NCI-H1105 (cell line): Measurements from ENCODE around the gene ZNF865.
"Not testable (repeated sequence)": the region's sequence is repeated elsewhere in the genome, so short reads cannot be mapped to it uniquely, and the experiment has no call there.

Experiments
- DNase-seq: peaks from one replicate; lab custom pipeline; 2025; lab: John Stamatoyannopoulos, UW

ZNF865 gene

GRCh38 chr19:55605637-55606470 lies at the start of gene ZNF865:
TSS of gene ZNF865 (plus strand) at chr19:55605647. CDS start at chr19:55613619, 7,972 bp downstream.
- DNase-seq, result peak; percentile 42

- DNase-seq, result no peak
These were observed 45.8 kb upstream of the ZNF865 start for GRCh38 chr19:55559684-55560083.

- DNase-seq, result no peak
These were observed 42.2 kb upstream of the ZNF865 start for GRCh38 chr19:55563261-55563690.

- DNase-seq, result no peak
These were observed 38.6 kb upstream of the ZNF865 start for GRCh38 chr19:55566823-55567222.

- DNase-seq, result no peak
These were observed 37.6 kb upstream of the ZNF865 start for GRCh38 chr19:55567708-55568328.

- DNase-seq, result not testable (repeated sequence)
These were observed 36.0 kb upstream of the ZNF865 start for GRCh38 chr19:55569477-55569876.

- not testable (repeated sequence) for DNase-seq
These were observed 31.5 kb upstream of the ZNF865 start for GRCh38 chr19:55573929-55574328.

GRCh38 chr19:55576746-55577145 lies 28.7 kb upstream of the ZNF865 start:
- DNase-seq, result no peak

- DNase-seq, result no peak
These were observed 27.3 kb upstream of the ZNF865 start for GRCh38 chr19:55578031-55578760.

GRCh38 chr19:55578761-55579747 lies 26.4 kb upstream of the ZNF865 start:
- DNase-seq, result no peak

- DNase-seq, result no peak
These were observed 25.5 kb upstream of the ZNF865 start for GRCh38 chr19:55579766-55580621.

- peak; percentile 94 for DNase-seq
These were observed 24.8 kb upstream of the ZNF865 start, which contains the start of gene ZNF579 for GRCh38 chr19:55580628-55581144. TSS of gene ZNF579 (minus strand) at chr19:55580848. CDS start at chr19:55579639, 1,209 bp downstream.

- no peak for DNase-seq
These were observed 24.2 kb upstream of the ZNF865 start for GRCh38 chr19:55581145-55581822.

- DNase-seq, result no peak
These were observed 23.6 kb upstream of the ZNF865 start for GRCh38 chr19:55581823-55582223.

- DNase-seq, result not testable (repeated sequence)
These were observed 23.2 kb upstream of the ZNF865 start for GRCh38 chr19:55582284-55582683.

GRCh38 chr19:55583897-55584296 lies 21.6 kb upstream of the ZNF865 start:
- DNase-seq, result not testable (repeated sequence)

- DNase-seq, result no peak
These were observed 20.6 kb upstream of the ZNF865 start for GRCh38 chr19:55584871-55585270.

GRCh38 chr19:55585658-55586339 lies 19.6 kb upstream of the ZNF865 start:
- no peak for DNase-seq
